HG02885 (cell line): Measurements from ENCODE around the gene SFRP2.

ENCODE experiments used
- ATAC-seq: cut with Tn5 transposase; IDR thresholded peaks from one replicate; pipeline ENCODE4 v1.9.1; 2021; ENCODE audit warnings: mild to moderate bottlenecking; ENCODE audit not compliant: unreplicated experiment, poor library complexity

The SFRP2 gene

GRCh38 chr4:153733751-153734448, 55.0 kb downstream of the SFRP2 start:
- ATAC-seq, result peak; percentile 69

- no peak for ATAC-seq
Observed at GRCh38 chr4:153731239-153731638, 57.6 kb downstream of the SFRP2 start.
